ENCODE measurements around the gene DCC.

- TF ChIP-seq CTCF (conservative IDR thresholded peaks at IDR 0.05; ENCODE audit: low read length) (no peak), EZH2phosphoT487 (IDR thresholded peaks at IDR 0.05; ENCODE audit: borderline replicate concordance) (no peak)
Observed at GRCh38 chr18:52409727-52410126, 69.7 kb downstream of the DCC start.

All from Loucy (cell line).